Lung microvascular endothelial cell (primary cell): Measurements from ENCODE around the gene UBE2S. TPM values are rescaled to one million over a fixed set of nuclear protein-coding genes. Genes with fewer than 3 reads are reported as not detected.
"Not testable (repeated sequence)": the region's sequence is repeated elsewhere in the genome, so short reads cannot be mapped to it uniquely, and the experiment has no call there.

Source experiments
- DNase-seq, 2 donors: peaks; one replicate each; pipeline versions ENCODE4 v3.0.0 to v3.0.0-alpha.2; 2010; ENCODE audit warnings: low read depth in 2 of 2
- total RNA-seq: library from RNA; depleted of rRNA; stranded (reverse); fragments of >200 nt; gene quantifications from 2 replicates; pipeline ENCODE4 v1.2.1, GENCODE V29; 2014

The UBE2S gene
- 44.4 and 76.5 TPM in 2 replicates for total RNA-seq

- not testable (repeated sequence) for DNase-seq
Measured at GRCh38 chr19:55407550-55407799, at the start of gene UBE2S. Gene UBE2S, minus strand, starts transcription at chr19:55407788. Its CDS starts 199 bp downstream, at chr19:55407589.

- no peak for DNase-seq
Measured at GRCh38 chr19:55456347-55456746, 48.8 kb upstream of the UBE2S start.

GRCh38 chr19:55455576-55456235 is 48.1 kb upstream of the UBE2S start:
- no peak for DNase-seq

- DNase-seq: peak; percentile 59 to 60
Measured at GRCh38 chr19:55454787-55455243, 47.2 kb upstream of the UBE2S start.

GRCh38 chr19:55453511-55454260 is 46.1 kb upstream of the UBE2S start:
- DNase-seq: no peak

- peak; percentile 60 to 61 for DNase-seq
Measured at GRCh38 chr19:55452749-55453346, 45.3 kb upstream of the UBE2S start.

GRCh38 chr19:55451965-55452748 is 44.6 kb upstream of the UBE2S start:
- DNase-seq: no peak

- DNase-seq: no peak
Measured at GRCh38 chr19:55451163-55451964, 43.8 kb upstream of the UBE2S start.

GRCh38 chr19:55449469-55449868 is 41.9 kb upstream of the UBE2S start:
- DNase-seq: no peak

GRCh38 chr19:55448175-55448490 is 40.5 kb upstream of the UBE2S start:
- not testable (repeated sequence) for DNase-seq

- peak in 1 of 2 donors; percentile 30 for DNase-seq
Measured at GRCh38 chr19:55447421-55448174, 40.0 kb upstream of the UBE2S start.

- DNase-seq: no peak
Measured at GRCh38 chr19:55446060-55446459, 38.5 kb upstream of the UBE2S start.

- no peak for DNase-seq
Measured at GRCh38 chr19:55444646-55445045, 37.1 kb upstream of the UBE2S start.

GRCh38 chr19:55443824-55444480 is 36.4 kb upstream of the UBE2S start:
- no peak for DNase-seq

- no peak for DNase-seq
Measured at GRCh38 chr19:55443045-55443823, 35.6 kb upstream of the UBE2S start, which contains the start of gene SHISA7. Gene SHISA7, minus strand, starts transcription at chr19:55443300. Its CDS starts 437 bp downstream, at chr19:55442863.

- DNase-seq: no peak
Measured at GRCh38 chr19:55442372-55442961, 34.9 kb upstream of the UBE2S start.

GRCh38 chr19:55441692-55442321 is 34.2 kb upstream of the UBE2S start:
- no peak for DNase-seq

- DNase-seq: no peak
Measured at GRCh38 chr19:55441319-55441691, 33.7 kb upstream of the UBE2S start.
